CD4-positive, alpha-beta T cell (primary cell): ENCODE results near the gene UROS. TPM values are rescaled to one million over a fixed set of nuclear protein-coding genes. Genes with fewer than 3 reads are reported as not detected.

ENCODE experiments used
- ATAC-seq: fragments of 200-7000 bp; cut with Tn5 transposase; one replicate; pipeline ENCODE4 v1.10.0; 2022; ENCODE audit warnings: mild to moderate bottlenecking; ENCODE audit not compliant: poor library complexity
- CTCF ChIA-PET: fragments of 350-600 bp; sonication (Branson Sonifier 250); formaldehyde crosslinking; loops from one replicate; lab custom pipeline; 2021; ENCODE audit warnings: antibody characterized with exemption, inconsistent platforms; lab: Charles Lee
- POLR2A ChIA-PET: fragments of 350-600 bp; sonication (Branson Sonifier 250); formaldehyde crosslinking; loops from one replicate; lab custom pipeline; 2021; ENCODE audit warnings: antibody characterized with exemption, inconsistent platforms; lab: Charles Lee
- DNase-seq, 14 experiments: peaks; one replicate each; pipeline ENCODE4 v3.0.0-alpha.2; 2013 to 2020; ENCODE audit warnings: mixed read lengths in 2 of 14
- H3K27ac ChIP-seq, 2 donors: one replicate each; pipeline versions ENCODE4 v1.5.1 to v1.7.0; 2013; ENCODE audit warnings: low read length in 2 of 2, low read depth in 1 of 2, mild to moderate bottlenecking in 1 of 2
- H3K27me3 ChIP-seq, 2 experiments: 1 replicate in 1 of 2; 2 replicates in 1 of 2; pipeline versions ENCODE4 v1.6.1 to v1.7.0; 2013; ENCODE audit warnings: low read length in 2 of 2, control low read depth in 1 of 2, mild to moderate bottlenecking in 1 of 2, moderate library complexity in 1 of 2; ENCODE audit not compliant: insufficient read depth in 2 of 2, control insufficient read depth in 1 of 2
- H3K36me3 ChIP-seq: one replicate; pipeline ENCODE4 v1.6.1; 2013; ENCODE audit warnings: low read length, control low read depth; ENCODE audit not compliant: insufficient read depth
- H3K4me1 ChIP-seq: one replicate; pipeline ENCODE4 v1.6.1; 2013; ENCODE audit warnings: low read length, control low read depth; ENCODE audit not compliant: insufficient read depth
- H3K4me3 ChIP-seq: one replicate; pipeline ENCODE4 v1.5.1; 2013; ENCODE audit warnings: mild to moderate bottlenecking, low read length, moderate library complexity
- H3K9me3 ChIP-seq, 2 experiments: 1 replicate in 1 of 2; 2 replicates in 1 of 2; pipeline versions ENCODE4 v1.6.1 to v1.7.0; 2013; ENCODE audit warnings: low read length in 2 of 2, mild to moderate bottlenecking in 2 of 2, control low read depth in 1 of 2, moderate library complexity in 1 of 2; ENCODE audit not compliant: control insufficient read depth in 1 of 2, insufficient read depth in 1 of 2
- H3K27ac Mint-ChIP-seq: one replicate; pipeline ENCODE4 v1.8.0; 2020; ENCODE audit warnings: mixed read lengths
- H3K27me3 Mint-ChIP-seq: one replicate; pipeline ENCODE4 v1.8.0; 2021; ENCODE audit warnings: mixed read lengths
- H3K36me3 Mint-ChIP-seq: one replicate; pipeline ENCODE4 v1.8.0; 2021; ENCODE audit warnings: low read depth, mixed read lengths
- H3K4me1 Mint-ChIP-seq: one replicate; pipeline ENCODE4 v1.8.0; 2021; ENCODE audit warnings: low read depth, mixed read lengths
- H3K4me3 Mint-ChIP-seq: one replicate; pipeline ENCODE4 v1.8.0; 2020; ENCODE audit warnings: mild to moderate bottlenecking, mixed read lengths
- H3K9me3 Mint-ChIP-seq: one replicate; pipeline ENCODE4 v1.8.0; 2020; ENCODE audit warnings: mixed read lengths
- CTCF ChIP-seq: fragments of 200-600 bp; IDR thresholded peaks from one replicate; pipeline ENCODE4 v1.8.0; 2022; ENCODE audit warnings: antibody characterized with exemption, mild to moderate bottlenecking
- intact Hi-C, 2 experiments: fragments of 100-400 bp; cut with DNase I in 1 of 2; cut with micrococcal nuclease in 1 of 2; formaldehyde crosslinking; loops; one replicate each; pipeline versions ENCODE4 v1.15.1 to v1.9.0; 2023 to 2025; cut with DNase I, micrococcal nuclease
- total RNA-seq, 174 experiments: library from RNA in 2 of 174; stranded (reverse) in 2 of 174; gene quantifications; one replicate each; pipeline ENCODE4 v1.2.3 and lab custom pipeline; 2021 to 2026

The UROS gene
- total RNA-seq, 2 experiments from 2014 or later, result 18.2 to 18.6 TPM

- no peak overlapping the region for H3K4me3 Mint-ChIP-seq
- intact Hi-C loops, result no loop called here
- H3K36me3 ChIP-seq, result peaks cover 75% of the 10 kb centered on the region
- ATAC-seq, result no peak
- CTCF ChIA-PET, result no interaction called here
- H3K4me3 ChIP-seq, result no peak overlapping the region
- peaks cover 86% of the 10 kb centered on the region for H3K36me3 Mint-ChIP-seq
- H3K4me1 Mint-ChIP-seq, result no peaks in the 10 kb centered on the region
- no peak overlapping the region for H3K27ac ChIP-seq
- POLR2A ChIA-PET, result interaction anchor here (0.7 kb wide), 1 partner anchor 715 kb away, joined by 3 read pairs; no protein-coding TSS in a partner anchor
- no peak for DNase-seq
- H3K27me3 ChIP-seq, result no peaks in the 10 kb centered on the region
- no peaks in the 10 kb centered on the region for H3K9me3 Mint-ChIP-seq
- no peaks in the 10 kb centered on the region for H3K9me3 ChIP-seq
- no peaks in the 10 kb centered on the region for H3K4me1 ChIP-seq
- H3K27me3 Mint-ChIP-seq, result no peaks in the 10 kb centered on the region
- no peak overlapping the region for H3K27ac Mint-ChIP-seq
- TF ChIP-seq CTCF, result no peak
Observed at GRCh38 chr10:125762692-125763648, 60.1 kb downstream of the UROS start.

DNA sequence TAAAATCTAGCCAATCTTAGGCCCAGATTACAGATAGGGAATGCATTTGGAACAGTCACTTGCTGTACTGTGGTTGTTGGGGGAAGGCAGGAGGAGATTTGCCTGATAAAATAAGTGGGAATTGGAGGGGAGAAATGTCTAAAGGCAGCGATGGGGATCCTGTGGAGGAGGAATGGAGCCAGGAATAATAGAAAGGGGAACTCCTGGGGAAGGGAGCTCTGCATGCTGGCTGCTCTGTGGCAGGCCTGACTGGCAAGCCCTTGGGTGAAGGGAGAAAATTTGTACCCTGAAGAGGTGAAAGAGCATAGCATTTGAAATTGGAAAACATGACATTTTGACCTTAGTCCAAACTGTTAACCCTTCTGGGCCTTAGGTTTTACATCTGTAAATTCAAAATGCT lies 61.1 kb downstream of the UROS start:
- ChIA-PET CTCF (no interaction called here), POLR2A (no interaction called here)
- H3K27me3 ChIP-seq, result no peaks in the 10 kb centered on the region
- peaks cover 86% of the 10 kb centered on the region for H3K36me3 Mint-ChIP-seq
- peaks cover 85% of the 10 kb centered on the region for H3K36me3 ChIP-seq
- no peak overlapping the region for H3K4me3 Mint-ChIP-seq
- H3K27ac Mint-ChIP-seq, result no peak overlapping the region
- intact Hi-C loops, result no loop called here
- no peaks in the 10 kb centered on the region for H3K4me1 ChIP-seq
- no peak overlapping the region for H3K4me3 ChIP-seq
- TF ChIP-seq CTCF, result no peak
- H3K27ac ChIP-seq, result no peak overlapping the region
- no peaks in the 10 kb centered on the region for H3K9me3 Mint-ChIP-seq
- no peak for DNase-seq
- ATAC-seq, result no peak
- no peaks in the 10 kb centered on the region for H3K27me3 Mint-ChIP-seq
- no peaks in the 10 kb centered on the region for H3K9me3 ChIP-seq
- no peaks in the 10 kb centered on the region for H3K4me1 Mint-ChIP-seq

DNA sequence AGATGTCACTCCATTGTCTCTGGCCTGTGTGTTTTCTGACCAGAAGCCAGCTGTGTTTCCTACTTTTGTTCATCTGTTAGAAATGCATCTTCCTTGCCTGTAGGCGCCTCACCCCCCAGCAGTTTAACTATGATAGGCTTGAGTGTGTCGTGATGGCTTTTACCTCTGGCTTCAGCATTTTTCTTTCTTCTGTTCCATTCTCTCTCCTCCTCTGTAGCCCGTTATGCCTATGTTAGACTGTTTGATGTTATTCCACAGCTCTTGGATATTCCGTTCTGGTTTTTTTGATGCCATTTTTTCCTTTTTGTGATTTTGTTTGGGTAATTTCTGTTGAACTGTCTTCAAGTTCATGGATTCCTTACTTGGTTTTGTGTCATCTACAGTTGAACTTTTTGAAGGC lies 65.3 kb downstream of the UROS start:
- POLR2A ChIA-PET, result no interaction called here
- no peaks in the 10 kb centered on the region for H3K27me3 Mint-ChIP-seq
- CTCF ChIA-PET, result no interaction called here
- DNase-seq (no peak), ATAC-seq (no peak)
- no peaks in the 10 kb centered on the region for H3K9me3 Mint-ChIP-seq
- intact Hi-C loops, result no loop called here
- Histone ChIP-seq H3K27me3 (no peaks in the 10 kb centered on the region), H3K9me3 (no peaks in the 10 kb centered on the region), H3K4me3 (no peak overlapping the region), H3K27ac (no peak overlapping the region), H3K36me3 (peaks cover 89% of the 10 kb centered on the region), H3K4me1 (no peaks in the 10 kb centered on the region)
- H3K4me3 Mint-ChIP-seq, result no peak overlapping the region
- peaks cover 87% of the 10 kb centered on the region for H3K36me3 Mint-ChIP-seq
- no peak for TF ChIP-seq CTCF
- H3K27ac Mint-ChIP-seq, result no peak overlapping the region
- H3K4me1 Mint-ChIP-seq, result peaks cover 7% of the 10 kb centered on the region
